ENCODE results near the gene NRM. TPM values are rescaled to one million over a fixed set of nuclear protein-coding genes. Genes with fewer than 3 reads are reported as not detected.
A peak's percentile ranks its signal among the peaks of the same experiment; 100 is the strongest.

The NRM gene
- total and polyA plus RNA-seq, 2 of the 13 experiments (the other 11 are each of a cell fraction or from before 2014, with no cell fraction given): 12.5 to 16.0 TPM

GRCh38 chr6:30672445-30673253 is 18.1 kb downstream of the NRM start, which contains the start of gene DHX16 (continued):
- TF ChIP-seq TFDP2 (CRISPR knock-in tag; IDR thresholded peaks at IDR 0.05) (0 out of 2 replicates have a peak, but pooled peaks have one; percentile 11), ZNF552 (CRISPR knock-in tag; IDR thresholded peaks at IDR 0.05; ENCODE audit: borderline replicate concordance) (no peak; the same call in 1 of the 2 replicates), BORCS8-MEF2B (CRISPR knock-in tag; IDR thresholded peaks at IDR 0.05) (peak; percentile 80), HOXA3 (CRISPR knock-in tag; IDR thresholded peaks at IDR 0.05) (peak; percentile 75), RELA (CRISPR knock-in tag; IDR thresholded peaks at IDR 0.05) (no peak), E2F2 (CRISPR knock-in tag; IDR thresholded peaks at IDR 0.05; ENCODE audit: borderline replicate concordance) (no peak), CREB3 (CRISPR knock-in tag; IDR thresholded peaks at IDR 0.05) (peak; percentile 63; the same call in 1 of the 2 replicates), ZNF776 (CRISPR knock-in tag; IDR thresholded peaks at IDR 0.05) (no peak; the same call in 1 of the 2 replicates), PHF5A (CRISPR knock-in tag; IDR thresholded peaks at IDR 0.05; ENCODE audit: low read depth, unreplicated experiment) (peak; percentile 90), U2AF2 (IDR thresholded peaks at IDR 0.05; ENCODE audit: low read depth, low read length) (no peak), ZBTB44 (CRISPR knock-in tag; IDR thresholded peaks at IDR 0.05) (no peak), KLF11 (CRISPR knock-in tag; IDR thresholded peaks at IDR 0.05) (0 out of 2 replicates have a peak, but pooled peaks have one; percentile 25), CENPX (CRISPR knock-in tag; IDR thresholded peaks at IDR 0.05) (no peak), HOMEZ (CRISPR knock-in tag; IDR thresholded peaks at IDR 0.05; ENCODE audit: low read depth) (peak; percentile 50; the same call in 1 of the 2 replicates), ZNF275 (CRISPR knock-in tag; IDR thresholded peaks at IDR 0.05; ENCODE audit: borderline replicate concordance) (no peak; the same call in 1 of the 2 replicates), SUZ12 (IDR thresholded peaks at IDR 0.05; ENCODE audit: low read depth, low read length) (no peak), NFKB2 (CRISPR knock-in tag; IDR thresholded peaks at IDR 0.05; ENCODE audit: borderline replicate concordance) (peak; percentile 83), CREM (IDR thresholded peaks at IDR 0.05) (peak; percentile 63; the same call in 1 of the 2 replicates), CREM (CRISPR knock-in tag; IDR thresholded peaks at IDR 0.05) (no peak)

Data from HepG2 (cell line).